ENCODE data around the gene USP38.

GRCh38 chr4:143140696-143141095 is 44.0 kb upstream of the USP38 start:
- TF ChIP-seq JUND (IDR thresholded peaks at IDR 0.05) (no peak), CTCF (IDR thresholded peaks at IDR 0.05) (no peak), ZBTB33 (IDR thresholded peaks at IDR 0.05; ENCODE audit: borderline replicate concordance, low read depth) (no peak), RFX5 (IDR thresholded peaks at IDR 0.05; ENCODE audit: low read length) (no peak), MAX (IDR thresholded peaks at IDR 0.05; ENCODE audit: low read depth) (no peak), REST (IDR thresholded peaks at IDR 0.05; ENCODE audit: low read depth, low read length) (no peak), RCOR1 (IDR thresholded peaks at IDR 0.05; ENCODE audit: low read length) (no peak), TAF1 (IDR thresholded peaks at IDR 0.05; ENCODE audit: borderline replicate concordance, low read depth, low read length) (no peak), SMC3 (IDR thresholded peaks at IDR 0.05; ENCODE audit: low read depth, low read length) (no peak), EZH2phosphoT487 (IDR thresholded peaks at IDR 0.05; ENCODE audit: borderline replicate concordance, low read depth) (no peak), MEF2A (IDR thresholded peaks at IDR 0.05; ENCODE audit: borderline replicate concordance, low read depth) (no peak), NRF1 (IDR thresholded peaks at IDR 0.05; ENCODE audit: low read depth, low read length) (no peak), RAD21 (IDR thresholded peaks at IDR 0.05; ENCODE audit: low read length) (no peak), POLR2AphosphoS5 (IDR thresholded peaks at IDR 0.05; ENCODE audit: low read depth, low read length) (no peak)

All from SK-N-SH (cell line).